ENCODE measurements around the gene PARP6. TPM values are rescaled to one million over a fixed set of nuclear protein-coding genes. Genes with fewer than 3 reads are reported as not detected.

PARP6 gene
- total and polyA plus RNA-seq, 8 donors = 31.1 to 178 (median 44.0) TPM

DNA sequence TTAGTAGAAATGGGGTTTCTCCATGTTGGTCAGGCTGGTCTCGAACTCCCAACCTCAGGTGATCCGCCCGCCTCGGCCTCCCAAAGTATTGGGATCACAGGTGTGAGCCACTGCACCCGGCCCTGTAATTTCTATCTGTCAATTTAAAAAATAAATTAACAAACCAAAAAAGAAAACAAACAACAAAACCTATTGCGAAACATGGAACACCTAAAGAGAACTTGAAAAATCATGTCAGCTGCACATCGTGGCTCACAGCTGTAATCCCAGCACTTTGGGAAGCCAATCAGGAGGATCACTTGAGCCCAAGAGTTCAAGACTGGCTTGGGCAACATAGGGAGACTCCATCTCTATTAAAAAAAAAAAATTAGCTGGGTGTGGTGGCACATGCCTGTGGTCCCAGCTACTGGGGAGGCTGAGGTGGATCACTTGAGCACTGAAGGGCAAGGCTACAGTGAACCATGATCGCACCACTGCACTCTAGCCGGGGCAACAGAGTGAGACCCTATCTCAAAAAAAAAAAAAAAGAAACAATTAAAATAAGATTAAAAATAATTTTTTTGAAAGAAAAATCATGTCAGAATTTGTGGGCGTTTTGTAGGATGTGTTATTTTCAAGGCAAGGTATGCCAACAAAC, 19.6 kb downstream of the PARP6 start:
- no peaks in the 10 kb centered on the region for H3K27me3 ChIP-seq
- DNase-seq (no peak), ATAC-seq (no peak), FAIRE-seq (no peak)
- TF ChIP-seq, protein P1, sequence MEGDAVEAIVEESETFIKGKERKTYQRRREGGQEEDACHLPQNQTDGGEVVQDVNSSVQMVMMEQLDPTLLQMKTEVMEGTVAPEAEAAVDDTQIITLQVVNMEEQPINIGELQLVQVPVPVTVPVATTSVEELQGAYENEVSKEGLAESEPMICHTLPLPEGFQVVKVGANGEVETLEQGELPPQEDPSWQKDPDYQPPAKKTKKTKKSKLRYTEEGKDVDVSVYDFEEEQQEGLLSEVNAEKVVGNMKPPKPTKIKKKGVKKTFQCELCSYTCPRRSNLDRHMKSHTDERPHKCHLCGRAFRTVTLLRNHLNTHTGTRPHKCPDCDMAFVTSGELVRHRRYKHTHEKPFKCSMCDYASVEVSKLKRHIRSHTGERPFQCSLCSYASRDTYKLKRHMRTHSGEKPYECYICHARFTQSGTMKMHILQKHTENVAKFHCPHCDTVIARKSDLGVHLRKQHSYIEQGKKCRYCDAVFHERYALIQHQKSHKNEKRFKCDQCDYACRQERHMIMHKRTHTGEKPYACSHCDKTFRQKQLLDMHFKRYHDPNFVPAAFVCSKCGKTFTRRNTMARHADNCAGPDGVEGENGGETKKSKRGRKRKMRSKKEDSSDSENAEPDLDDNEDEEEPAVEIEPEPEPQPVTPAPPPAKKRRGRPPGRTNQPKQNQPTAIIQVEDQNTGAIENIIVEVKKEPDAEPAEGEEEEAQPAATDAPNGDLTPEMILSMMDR (IDR thresholded peaks at IDR 0.05) = no peak
- intact Hi-C loops (cut with DNase I) = no loop called here
- no peak overlapping the region for H3K27ac ChIP-seq
- no peak overlapping the region for H3K4me3 ChIP-seq
- no peaks in the 10 kb centered on the region for H3K4me1 ChIP-seq
- WGBS, 2 donors = 92 to 95% methylated on average over 10 of the region's 10 CpGs
- H3K9me3 ChIP-seq = no peaks in the 10 kb centered on the region
- H3K36me3 ChIP-seq = peaks cover 0 to 82% (median 21%) of the 10 kb centered on the region in 3 donors

DNA sequence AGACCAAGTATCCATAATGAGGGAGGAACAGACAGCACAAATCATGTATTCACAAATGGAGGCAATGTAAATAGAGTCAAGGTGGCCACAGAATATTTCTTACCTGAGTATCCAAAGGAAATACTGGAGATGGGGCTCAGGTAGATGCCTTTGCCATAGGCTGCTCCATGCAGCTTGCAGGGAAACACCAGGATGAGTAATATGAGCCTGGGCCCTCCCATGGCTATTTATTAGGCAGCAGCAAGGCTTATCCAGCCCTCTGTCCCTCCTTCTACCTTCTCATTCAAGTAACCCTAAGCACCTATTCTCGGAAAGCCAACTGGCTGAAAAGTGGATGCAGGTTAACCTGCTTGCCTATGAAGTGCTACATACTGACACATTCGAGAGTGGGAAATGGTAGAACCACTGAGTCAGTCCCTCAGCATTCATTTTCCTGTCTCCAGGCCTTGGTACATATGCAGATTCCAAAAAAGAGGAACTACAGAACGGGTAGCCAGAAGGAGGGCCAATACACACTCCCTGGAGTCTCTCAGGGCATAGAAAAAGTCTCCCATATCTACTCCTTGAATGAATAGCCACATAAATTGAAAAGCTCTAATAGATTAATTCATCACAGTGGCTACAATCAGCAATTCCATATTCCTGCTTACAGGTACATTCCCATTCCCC, 23.1 kb downstream of the PARP6 start:
- ATAC-seq = no peak
- H3K27ac ChIP-seq = no peak overlapping the region
- WGBS, 2 donors = 80 to 83% methylated on average over 3 of the region's 3 CpGs
- TF ChIP-seq, protein P1 (IDR thresholded peaks at IDR 0.05) = no peak
- no peaks in the 10 kb centered on the region for H3K9me3 ChIP-seq
- peaks cover 0 to 56% (median 3%) of the 10 kb centered on the region in 3 donors for H3K36me3 ChIP-seq
- H3K4me3 ChIP-seq = no peak overlapping the region
- intact Hi-C loops (cut with DNase I) = no loop called here
- H3K27me3 ChIP-seq = no peaks in the 10 kb centered on the region
- no peak for DNase-seq
- FAIRE-seq = no peak
- H3K4me1 ChIP-seq = no peaks in the 10 kb centered on the region

DNA sequence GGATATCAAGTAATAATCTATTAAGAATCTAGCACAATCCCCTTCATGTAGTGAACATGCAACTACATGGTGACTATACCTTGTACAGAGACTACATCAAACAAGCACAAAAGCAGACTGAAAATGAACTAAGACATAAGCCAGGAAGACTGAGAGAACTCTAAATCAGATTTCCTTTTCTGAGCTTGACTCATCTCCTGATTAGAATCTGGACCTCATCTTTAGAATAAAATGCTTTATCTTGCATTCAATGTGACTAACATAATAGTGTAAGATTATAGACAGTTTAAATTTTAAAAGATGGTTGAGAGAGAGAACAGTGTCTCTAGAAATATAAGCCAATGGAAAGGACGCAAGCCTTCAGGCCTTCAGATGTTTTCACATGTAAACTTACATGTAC, 23.8 kb downstream of the PARP6 start:
- H3K4me3 ChIP-seq = no peak overlapping the region
- peaks cover 0 to 50% (median 3%) of the 10 kb centered on the region in 3 donors for H3K36me3 ChIP-seq
- ATAC-seq (no peak), FAIRE-seq (no peak), DNase-seq (no peak)
- H3K27ac ChIP-seq = no peak overlapping the region
- TF ChIP-seq, protein P1 (IDR thresholded peaks at IDR 0.05) = no peak
- intact Hi-C loops (cut with DNase I) = no loop called here
- no peaks in the 10 kb centered on the region for H3K27me3 ChIP-seq
- 96 to 97% methylated on average over 1 of the region's 1 CpG for WGBS, 2 donors
- no peaks in the 10 kb centered on the region for H3K9me3 ChIP-seq
- no peaks in the 10 kb centered on the region for H3K4me1 ChIP-seq

DNA sequence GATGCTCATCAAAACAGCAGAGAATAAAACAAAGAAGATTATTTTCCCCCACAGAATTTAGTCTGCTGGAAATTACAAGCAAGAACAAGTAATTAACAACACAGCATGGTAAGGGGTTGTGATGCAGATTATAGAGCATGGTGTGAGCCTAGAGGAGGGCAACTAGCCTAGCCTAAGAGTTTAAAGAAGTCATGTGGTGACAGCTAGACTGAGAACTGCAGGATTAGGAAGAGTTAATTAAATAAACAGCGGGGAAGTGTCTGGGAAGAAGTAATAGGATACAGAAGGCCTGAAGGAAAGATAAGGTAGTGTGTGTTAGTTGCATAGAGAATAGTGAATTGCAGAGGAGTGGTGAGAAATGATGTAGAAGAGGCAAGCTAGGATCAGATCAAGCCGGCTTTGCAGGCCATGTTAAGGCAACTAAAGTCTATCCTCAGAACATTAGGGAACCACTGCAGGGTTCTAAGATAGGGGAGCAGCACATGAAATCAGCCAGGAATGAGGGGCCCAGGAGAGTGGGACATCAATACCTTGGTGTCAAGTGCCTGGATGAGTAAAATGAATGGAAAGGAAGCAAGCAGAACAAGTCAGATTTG, 29.5 kb downstream of the PARP6 start:
- TF ChIP-seq, protein P1 (IDR thresholded peaks at IDR 0.05) = no peak
- ATAC-seq (no peak), FAIRE-seq (no peak), DNase-seq (no peak)
- WGBS, 2 donors = 63% methylated on average over 2 of the region's 2 CpGs
- Histone ChIP-seq H3K4me3 (no peak overlapping the region), H3K27me3 (no peaks in the 10 kb centered on the region), H3K27ac (no peak overlapping the region), H3K4me1 (no peaks in the 10 kb centered on the region), H3K9me3 (no peaks in the 10 kb centered on the region), H3K36me3 (peaks cover 0 to 25% (median 3%) of the 10 kb centered on the region in 3 donors)
- intact Hi-C loops (cut with DNase I) = no loop called here

DNA sequence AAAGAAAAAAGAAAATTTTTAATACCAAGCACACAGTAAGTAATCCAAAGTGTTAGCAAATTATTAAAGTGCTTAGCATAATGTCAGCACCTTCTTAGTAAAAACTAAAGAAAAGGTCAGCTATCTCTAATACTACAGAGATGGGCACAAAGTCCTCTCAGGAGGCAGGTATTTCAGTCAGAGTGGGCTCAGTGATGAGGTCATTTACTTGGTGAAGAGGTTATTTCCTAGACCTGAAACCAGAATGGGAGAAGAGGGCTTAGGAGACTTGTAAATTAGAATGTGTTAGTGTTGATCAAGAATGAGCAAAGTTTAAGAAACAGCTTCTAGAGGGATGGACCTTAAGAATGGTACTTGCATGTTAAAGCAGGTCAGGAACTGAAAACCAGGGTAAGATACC, 32.7 kb downstream of the PARP6 start:
- no peaks in the 10 kb centered on the region for H3K9me3 ChIP-seq
- H3K4me1 ChIP-seq = no peaks in the 10 kb centered on the region
- peaks cover 0 to 25% (median 0%) of the 10 kb centered on the region in 3 donors for H3K36me3 ChIP-seq
- H3K27ac ChIP-seq = no peak overlapping the region
- intact Hi-C loops (cut with DNase I) = no loop called here
- FAIRE-seq (no peak), ATAC-seq (no peak), DNase-seq (no peak)
- no peaks in the 10 kb centered on the region for H3K27me3 ChIP-seq
- TF ChIP-seq, protein P1 (IDR thresholded peaks at IDR 0.05) = no peak
- H3K4me3 ChIP-seq = no peak overlapping the region

All from pancreas (tissue), 10 donors.